T-helper 1 cell treated with Interleukin-12 subunit alpha and Interleukin-12 subunit beta and Interleukin-4 antibody, amounts not matched to agents 30 ng/mL and 1 ng/mL, for 36 hours (primary cell): ENCODE measurements around the gene FABP6. TPM values are rescaled to one million over a fixed set of nuclear protein-coding genes. Genes with fewer than 3 reads are reported as not detected.

ENCODE experiments used
- total RNA-seq: library from RNA; stranded (reverse); gene quantifications from 2 replicates; pipeline ENCODE4 v1.2.3, GENCODE V29; 2022

FABP6 gene
- total RNA-seq, 1 donor from 2014 or later = not detected

Other genes starting within 250 kb of the FABP6 start
- 59.0 TPM in 2 replicates for gene TTC1, start 220.4 kb upstream of the FABP6 start, total RNA-seq
- gene PWWP2A, start 110.1 kb upstream of the FABP6 start, total RNA-seq = 30.5 and 36.0 TPM in 2 replicates
- gene CCNJL, start 83.1 kb downstream of the FABP6 start, total RNA-seq = not detected in 2 replicates
- not detected in 2 replicates for gene C1QTNF2, start 141.1 kb downstream of the FABP6 start, total RNA-seq
- gene FAM200C, start 170.5 kb downstream of the FABP6 start, total RNA-seq = 0.51 and 0.81 TPM in 2 replicates
- 48.6 and 55.2 TPM in 2 replicates for gene SLU7, start 189.6 kb downstream of the FABP6 start, total RNA-seq
- 98.7 and 99.1 TPM in 2 replicates for gene PTTG1, start 192.3 kb downstream of the FABP6 start, total RNA-seq